ENCODE results near the gene MYOT. TPM values are rescaled to one million over a fixed set of nuclear protein-coding genes. Genes with fewer than 3 reads are reported as not detected.

MYOT gene
- total RNA-seq, 1 experiment from 2014 or later: not detected

- H3K4me3 Mint-ChIP-seq: no peak overlapping the region
- no peak overlapping the region for H3K27ac Mint-ChIP-seq
- Histone ChIP-seq H2AK5ac (ENCODE audit: insufficient read length, low read length) (no peak overlapping the region), H2BK20ac (ENCODE audit: low read depth, low read length, poor library complexity, severe bottlenecking) (no peak overlapping the region), H3K14ac (ENCODE audit: insufficient read depth, low read length) (no peak overlapping the region), H4K8ac (replicated peaks; ENCODE audit: insufficient read length, low read depth, low read length) (no peak overlapping the region), H3K4me2 (ENCODE audit: insufficient read depth, insufficient read length, low read length) (no peak overlapping the region), H4K91ac (ENCODE audit: insufficient read length, low read depth, low read length) (no peak overlapping the region), H4K5ac (ENCODE audit: insufficient read length, low read depth, low read length) (no peak overlapping the region), H3K56ac (ENCODE audit: insufficient read length, low read depth, low read length) (no peak overlapping the region), H2BK120ac (ENCODE audit: low read depth, low read length, poor library complexity, severe bottlenecking) (no peak overlapping the region), H3K27ac (ENCODE audit: insufficient read length, low read depth, low read length) (no peak overlapping the region), H2BK15ac (ENCODE audit: low read depth, low read length) (no peak overlapping the region), H3K23ac (ENCODE audit: insufficient read length, low read depth, low read length) (no peak overlapping the region), H3K4ac (ENCODE audit: low read depth, low read length) (no peak overlapping the region), H3K18ac (ENCODE audit: insufficient read length, low read depth, low read length) (no peak overlapping the region), H3K79me2 (ENCODE audit: insufficient read depth, low read length) (no peaks in the 10 kb centered on the region), H3K27me3 (ENCODE audit: insufficient read depth, low read length) (no peaks in the 10 kb centered on the region), H3K79me1 (ENCODE audit: insufficient read depth, low read depth, low read length, poor library complexity, severe bottlenecking) (no peaks in the 10 kb centered on the region), H4K20me1 (ENCODE audit: control insufficient read depth, insufficient read depth, insufficient read length) (no peaks in the 10 kb centered on the region), H3K4me1 (ENCODE audit: insufficient read depth, low read length) (no peaks in the 10 kb centered on the region), H2BK5ac (ENCODE audit: insufficient read length, low read length) (no peak overlapping the region), H3K9ac (ENCODE audit: extremely low read depth, insufficient read length, low read length) (no peak overlapping the region), H3K23me2 (ENCODE audit: insufficient read length, low read depth, low read length, poor library complexity, severe bottlenecking) (no peaks in the 10 kb centered on the region), H2AFZ (ENCODE audit: low read length) (no peak overlapping the region), H3K9me3 (ENCODE audit: control insufficient read depth, low read depth, low read length) (no peaks in the 10 kb centered on the region), H3T11ph (ENCODE audit: low read length) (no peak overlapping the region), H2BK12ac (ENCODE audit: insufficient read length, low read depth, low read length) (no peak overlapping the region)
- no peaks in the 10 kb centered on the region for H3K4me1 Mint-ChIP-seq
- no peaks in the 10 kb centered on the region for H3K9me3 Mint-ChIP-seq
- H3K27me3 Mint-ChIP-seq (ENCODE audit: low read depth): no peaks in the 10 kb centered on the region
- no peak for TF ChIP-seq CTCF (conservative IDR thresholded peaks at IDR 0.05)
- no peaks in the 10 kb centered on the region for H3K36me3 Mint-ChIP-seq (ENCODE audit: insufficient read depth in 1 of 3, low read depth in 3 of 3)
- DNase-seq: no peak
- WGBS (ENCODE audit: extremely low coverage, insufficient read length, low lambda C conversion rate): no CpG with 5 or more reads among the region's 3 CpGs
Observed at GRCh38 chr5:137899493-137899892, 31.8 kb downstream of the MYOT start.

Measured in H9 (cell line).